HG02970 (cell line): ENCODE data around the gene ABCC3.
"Not testable (repeated sequence)": the region's sequence is repeated elsewhere in the genome, so short reads cannot be mapped to it uniquely, and the experiment has no call there.

Experiments
- ATAC-seq: cut with Tn5 transposase; IDR thresholded peaks from one replicate; pipeline ENCODE4 v1.9.1; 2021; ENCODE audit warnings: mild to moderate bottlenecking, moderate library complexity, moderate number of reproducible peaks; ENCODE audit not compliant: unreplicated experiment, low FRiP score

ABCC3 gene

DNA sequence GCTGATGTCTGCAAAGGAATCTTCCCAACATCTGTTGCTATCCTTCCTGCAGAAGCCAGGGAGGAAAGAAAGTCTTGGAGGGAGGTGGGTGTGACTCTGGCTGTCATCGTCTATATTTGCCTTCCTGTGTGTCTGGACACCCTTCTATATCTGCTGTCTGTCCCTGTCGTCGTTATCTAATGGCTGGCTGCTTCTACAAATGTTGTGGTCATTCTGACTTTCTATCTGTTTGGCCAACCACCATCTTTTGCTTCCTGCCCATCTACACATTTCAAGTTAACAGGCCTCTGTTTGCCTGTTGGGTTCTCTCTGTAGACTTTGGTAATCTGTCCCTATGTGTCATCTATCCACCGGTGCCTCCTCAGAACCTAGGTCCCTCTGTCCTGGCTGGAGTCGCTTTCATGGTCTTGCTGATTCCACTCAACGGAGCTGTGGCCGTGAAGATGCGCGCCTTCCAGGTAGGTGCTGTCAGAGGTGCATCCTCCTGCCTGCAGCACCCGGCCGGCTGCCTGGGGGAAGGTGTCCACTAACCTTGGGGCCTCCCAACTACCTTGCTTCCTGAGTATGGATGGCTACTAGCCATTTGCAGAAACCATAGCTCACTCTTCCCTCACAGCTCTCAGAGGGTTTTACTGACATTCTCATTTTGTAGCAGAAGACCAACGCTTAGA lies 30.2 kb downstream of the ABCC3 start:
- no peak for ATAC-seq

- no peak for ATAC-seq
These were observed 31.2 kb downstream of the ABCC3 start for GRCh38 chr17:50665838-50666237.

DNA sequence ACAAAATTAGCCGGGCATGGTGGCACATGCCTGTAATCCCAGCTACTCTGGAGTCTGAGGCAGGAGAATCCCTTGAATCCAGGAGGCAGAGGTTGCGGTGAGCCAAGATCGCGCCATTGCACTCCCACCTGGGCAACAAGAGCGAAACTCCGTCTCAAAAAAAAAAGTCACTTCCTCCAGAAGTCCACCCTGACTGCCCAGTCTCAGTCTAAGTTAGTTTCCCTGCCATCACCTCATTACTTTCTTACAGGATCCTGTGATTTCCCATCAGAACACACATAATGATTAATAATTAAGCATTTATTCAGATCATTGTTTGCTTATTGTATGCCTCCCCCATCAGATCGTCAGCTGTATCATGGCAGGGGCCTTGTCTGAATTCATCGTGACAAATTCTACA lies 31.6 kb downstream of the ABCC3 start:
- ATAC-seq = no peak

GRCh38 chr17:50667259-50668024 lies 32.8 kb downstream of the ABCC3 start:
- no peak for ATAC-seq

GRCh38 chr17:50668025-50668837 lies 33.5 kb downstream of the ABCC3 start:
- ATAC-seq = no peak

- ATAC-seq = no peak
These were observed 34.3 kb downstream of the ABCC3 start for GRCh38 chr17:50668838-50669581.

DNA sequence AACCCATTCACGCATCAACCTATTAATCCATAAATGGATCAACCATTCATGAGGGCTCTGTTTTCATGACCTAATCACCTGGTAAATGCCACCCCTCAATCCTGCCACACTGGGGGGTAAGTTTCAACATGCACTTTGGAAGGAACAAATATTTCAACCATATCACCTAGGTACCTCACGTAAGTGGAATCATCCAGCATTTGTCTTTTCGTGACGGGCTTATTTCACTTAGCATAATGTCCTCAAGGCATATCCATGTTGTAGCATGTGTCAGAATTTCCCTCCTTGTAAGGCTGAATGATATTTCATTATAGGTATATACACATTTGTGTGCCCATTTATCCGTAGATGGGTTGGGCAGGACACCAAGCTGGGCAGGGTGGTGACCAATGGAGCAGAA lies 37.4 kb downstream of the ABCC3 start:
- no peak for ATAC-seq

DNA sequence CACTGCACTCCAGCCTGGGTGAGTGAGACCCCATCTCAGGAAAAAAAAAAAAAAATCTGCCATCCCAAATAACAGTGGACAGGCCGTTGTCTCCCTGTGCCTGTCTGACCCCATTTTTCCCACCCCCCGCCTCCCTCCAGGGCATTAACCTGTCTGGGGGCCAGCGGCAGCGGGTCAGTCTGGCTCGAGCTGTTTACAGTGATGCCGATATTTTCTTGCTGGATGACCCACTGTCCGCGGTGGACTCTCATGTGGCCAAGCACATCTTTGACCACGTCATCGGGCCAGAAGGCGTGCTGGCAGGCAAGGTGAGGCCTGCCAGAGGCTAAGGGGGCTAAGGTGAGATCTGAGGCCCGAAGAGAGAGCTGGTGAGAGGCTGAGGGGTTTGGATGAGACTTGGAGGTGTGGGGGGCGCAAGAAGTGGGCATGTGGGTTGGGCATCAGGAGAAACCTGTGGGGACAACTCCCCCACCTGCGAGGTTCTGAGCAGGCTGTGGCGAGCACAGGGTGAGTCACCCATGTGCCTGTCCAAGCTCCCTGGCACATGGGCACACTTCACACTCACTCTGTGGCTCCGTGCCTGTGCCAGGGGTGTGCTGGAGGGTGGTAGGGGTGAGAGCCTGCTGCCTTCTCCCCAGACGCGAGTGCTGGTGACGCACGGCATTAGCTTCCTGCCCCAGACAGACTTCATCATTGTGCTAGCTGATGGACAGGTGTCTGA lies 38.3 kb downstream of the ABCC3 start:
- no peak for ATAC-seq

DNA sequence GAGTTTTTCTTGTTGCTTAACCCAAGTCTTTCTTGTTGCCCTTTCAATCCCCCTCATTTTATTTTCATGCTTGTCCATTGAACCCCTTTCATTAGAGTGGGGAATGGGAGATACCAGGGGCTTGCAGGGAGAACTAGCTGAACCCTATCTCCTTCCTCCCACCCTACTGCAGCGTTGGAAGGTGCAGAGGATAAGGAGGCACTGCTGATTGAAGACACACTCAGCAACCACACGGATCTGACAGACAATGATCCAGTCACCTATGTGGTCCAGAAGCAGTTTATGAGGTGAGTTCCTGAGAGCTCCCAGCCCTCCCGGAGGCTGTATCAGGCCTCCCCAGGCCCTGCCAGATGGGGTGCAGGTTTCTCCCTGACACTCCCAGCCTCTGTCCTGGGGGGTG lies 40.5 kb downstream of the ABCC3 start:
- no peak for ATAC-seq

DNA sequence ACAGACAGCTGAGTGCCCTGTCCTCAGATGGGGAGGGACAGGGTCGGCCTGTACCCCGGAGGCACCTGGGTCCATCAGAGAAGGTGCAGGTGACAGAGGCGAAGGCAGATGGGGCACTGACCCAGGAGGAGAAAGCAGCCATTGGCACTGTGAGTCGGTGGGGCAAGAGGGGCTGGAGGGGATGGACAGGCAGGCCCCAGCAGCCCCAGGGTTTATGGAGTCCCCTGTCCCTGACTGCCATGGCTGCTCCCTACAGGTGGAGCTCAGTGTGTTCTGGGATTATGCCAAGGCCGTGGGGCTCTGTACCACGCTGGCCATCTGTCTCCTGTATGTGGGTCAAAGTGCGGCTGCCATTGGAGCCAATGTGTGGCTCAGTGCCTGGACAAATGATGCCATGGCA lies 40.9 kb downstream of the ABCC3 start:
- no peak for ATAC-seq

GRCh38 chr17:50676065-50676975 lies 41.6 kb downstream of the ABCC3 start:
- ATAC-seq = no peak

- no peak for ATAC-seq
These were observed 43.2 kb downstream of the ABCC3 start for GRCh38 chr17:50677851-50678375.

GRCh38 chr17:50679008-50679544 lies 44.4 kb downstream of the ABCC3 start:
- no peak for ATAC-seq

- ATAC-seq = no peak
These were observed 45.4 kb downstream of the ABCC3 start for GRCh38 chr17:50680126-50680525.

GRCh38 chr17:50680543-50681262 lies 46.0 kb downstream of the ABCC3 start:
- ATAC-seq = not testable (repeated sequence)

- ATAC-seq = no peak
These were observed 46.9 kb downstream of the ABCC3 start for GRCh38 chr17:50681263-50682200.

DNA sequence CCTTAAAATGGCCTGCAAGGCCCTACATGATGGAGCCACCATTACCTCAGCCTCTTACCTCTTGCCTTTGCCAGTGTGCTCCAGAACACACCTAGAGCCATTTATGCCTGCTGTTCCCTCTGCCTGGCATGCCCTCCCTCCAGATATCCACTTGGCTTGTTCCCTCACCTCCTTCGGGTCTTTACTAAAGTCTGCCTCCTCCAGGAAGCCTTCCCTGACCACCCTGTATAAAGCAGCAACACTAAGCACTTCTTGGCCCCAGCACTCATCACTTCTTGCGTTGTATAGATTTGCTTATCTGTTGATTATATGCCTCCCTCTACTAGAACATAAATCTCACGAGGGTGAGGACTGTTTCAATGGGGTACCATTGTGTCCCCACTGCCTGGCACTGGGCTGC lies 47.8 kb downstream of the ABCC3 start:
- ATAC-seq = no peak
